SK-N-SH treated with all-trans-retinoic acid at 6 μM for 48 hours (cell line): ENCODE measurements around the gene ELP4.

Experiments used
- ATAC-seq: fragments of 200-7000 bp; cut with Tn5 transposase; 3 replicates; pipeline ENCODE4 v1.9.1; 2020; ENCODE audit warnings: mild to moderate bottlenecking, moderate library complexity
- ARNTL ChIP-seq: fragments of 450-650 bp; formaldehyde crosslinking; IDR thresholded peaks from 2 replicates; pipeline ENCODE4 v1.5.0; 2020; ENCODE audit warnings: low read depth, mild to moderate bottlenecking, moderate library complexity, borderline replicate concordance
- BACH2 ChIP-seq: fragments of 250-450 bp; sonication (Bioruptor Pico); IDR thresholded peaks from 2 replicates; pipeline ENCODE4 v1.9.0; 2021; ENCODE audit warnings: mild to moderate bottlenecking, borderline replicate concordance
- CSDC2 ChIP-seq: fragments of 250-450 bp; sonication (Bioruptor Pico); IDR thresholded peaks from 2 replicates; pipeline ENCODE4 v1.5.0; 2020; ENCODE audit warnings: mild to moderate bottlenecking, moderate library complexity
- GLIS3 ChIP-seq: fragments of 250-450 bp; sonication (Bioruptor Pico); IDR thresholded peaks from 2 replicates; pipeline ENCODE4 v1.5.0; 2020; ENCODE audit warnings: mild to moderate bottlenecking, moderate library complexity
- ISL1 ChIP-seq: fragments of 250-450 bp; sonication (Bioruptor Pico); IDR thresholded peaks from 2 replicates; pipeline ENCODE4 v2.1.2; 2022; ENCODE audit warnings: mild to moderate bottlenecking, moderate library complexity
- OSR1 ChIP-seq: fragments of 250-450 bp; sonication (Bioruptor Pico); IDR thresholded peaks from 2 replicates; pipeline ENCODE4 v1.8.0; 2022; ENCODE audit warnings: moderate library complexity, mild to moderate bottlenecking, inconsistent platforms
- PPARA ChIP-seq: fragments of 250-450 bp; sonication (Bioruptor Pico); IDR thresholded peaks from 2 replicates; pipeline ENCODE4 v1.5.0; 2020; ENCODE audit warnings: mild to moderate bottlenecking, borderline replicate concordance
- RARB ChIP-seq: fragments of 250-450 bp; sonication (Bioruptor Pico); IDR thresholded peaks from 2 replicates; pipeline ENCODE4 v1.8.0; 2021; ENCODE audit warnings: mild to moderate bottlenecking, moderate library complexity
- TCF4 ChIP-seq: fragments of 250-450 bp; sonication (Bioruptor Pico); IDR thresholded peaks from 2 replicates; pipeline ENCODE4 v1.8.0; 2021; ENCODE audit warnings: mild to moderate bottlenecking, moderate library complexity, borderline replicate concordance
- TOX ChIP-seq: fragments of 250-450 bp; sonication (Bioruptor Pico); IDR thresholded peaks from 2 replicates; pipeline ENCODE4 v1.8.0; 2021; ENCODE audit warnings: mild to moderate bottlenecking, moderate library complexity, borderline replicate concordance
- ZFP3 ChIP-seq: fragments of 250-450 bp; sonication (Bioruptor Pico); IDR thresholded peaks from 2 replicates; pipeline ENCODE4 v1.5.0; 2020; ENCODE audit warnings: mild to moderate bottlenecking, moderate library complexity
- ZFP30 ChIP-seq: fragments of 450-650 bp; formaldehyde crosslinking; IDR thresholded peaks from 2 replicates; pipeline ENCODE4 v1.5.0; 2022; ENCODE audit warnings: mild to moderate bottlenecking, moderate library complexity
- ZNF565 ChIP-seq: fragments of 450-650 bp; formaldehyde crosslinking; conservative IDR thresholded peaks from 2 replicates; pipeline ENCODE4 v1.5.0; 2020; ENCODE audit warnings: low read depth, mild to moderate bottlenecking, moderate library complexity
- ZNF70 ChIP-seq: fragments of 450-650 bp; formaldehyde crosslinking; IDR thresholded peaks from 2 replicates; pipeline ENCODE4 v1.5.0; 2020; ENCODE audit warnings: mild to moderate bottlenecking, moderate library complexity
- TF ChIP-seq, protein P1 (sequence below): fragments of 250-450 bp; sonication (Bioruptor Pico); IDR thresholded peaks from 2 replicates; pipeline ENCODE4 v1.5.0; 2020; ENCODE audit warnings: mild to moderate bottlenecking, moderate library complexity
- TF ChIP-seq, protein P2 (sequence below): fragments of 250-450 bp; sonication (Bioruptor Pico); IDR thresholded peaks from 2 replicates; pipeline ENCODE4 v1.8.0; 2020; ENCODE audit warnings: mild to moderate bottlenecking, moderate library complexity, borderline replicate concordance
- TF ChIP-seq, protein P3 (sequence below): fragments of 250-450 bp; sonication (Bioruptor Pico); IDR thresholded peaks from 2 replicates; pipeline ENCODE4 v1.5.1; 2020; ENCODE audit warnings: low read depth, mild to moderate bottlenecking, moderate library complexity
- TF ChIP-seq, protein P4 (sequence below): fragments of 250-450 bp; sonication (Bioruptor Pico); IDR thresholded peaks from 2 replicates; pipeline ENCODE4 v1.8.0; 2021; ENCODE audit warnings: low read depth, mild to moderate bottlenecking, moderate library complexity, borderline replicate concordance

The ELP4 gene

DNA sequence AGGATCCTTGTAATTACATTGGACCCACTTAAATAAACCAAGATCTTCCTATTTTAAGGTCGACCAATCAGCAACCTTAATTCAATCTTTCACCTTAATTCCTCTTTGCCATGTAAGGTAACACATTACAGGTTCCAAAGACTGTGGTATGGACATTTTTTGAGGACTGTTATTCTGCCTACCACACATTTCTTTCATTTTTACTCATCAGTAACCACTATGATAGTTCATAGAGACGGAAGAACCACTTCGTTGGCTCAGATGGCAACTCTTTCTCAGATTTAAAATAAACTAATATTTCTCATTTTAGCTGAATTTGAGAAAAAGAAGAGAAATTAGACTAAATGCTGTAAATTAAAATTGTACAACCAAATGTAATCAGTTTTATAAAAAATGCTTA lies 205.3 kb downstream of the ELP4 start:
- no peak for TF ChIP-seq PPARA
- TF ChIP-seq, protein P1, sequence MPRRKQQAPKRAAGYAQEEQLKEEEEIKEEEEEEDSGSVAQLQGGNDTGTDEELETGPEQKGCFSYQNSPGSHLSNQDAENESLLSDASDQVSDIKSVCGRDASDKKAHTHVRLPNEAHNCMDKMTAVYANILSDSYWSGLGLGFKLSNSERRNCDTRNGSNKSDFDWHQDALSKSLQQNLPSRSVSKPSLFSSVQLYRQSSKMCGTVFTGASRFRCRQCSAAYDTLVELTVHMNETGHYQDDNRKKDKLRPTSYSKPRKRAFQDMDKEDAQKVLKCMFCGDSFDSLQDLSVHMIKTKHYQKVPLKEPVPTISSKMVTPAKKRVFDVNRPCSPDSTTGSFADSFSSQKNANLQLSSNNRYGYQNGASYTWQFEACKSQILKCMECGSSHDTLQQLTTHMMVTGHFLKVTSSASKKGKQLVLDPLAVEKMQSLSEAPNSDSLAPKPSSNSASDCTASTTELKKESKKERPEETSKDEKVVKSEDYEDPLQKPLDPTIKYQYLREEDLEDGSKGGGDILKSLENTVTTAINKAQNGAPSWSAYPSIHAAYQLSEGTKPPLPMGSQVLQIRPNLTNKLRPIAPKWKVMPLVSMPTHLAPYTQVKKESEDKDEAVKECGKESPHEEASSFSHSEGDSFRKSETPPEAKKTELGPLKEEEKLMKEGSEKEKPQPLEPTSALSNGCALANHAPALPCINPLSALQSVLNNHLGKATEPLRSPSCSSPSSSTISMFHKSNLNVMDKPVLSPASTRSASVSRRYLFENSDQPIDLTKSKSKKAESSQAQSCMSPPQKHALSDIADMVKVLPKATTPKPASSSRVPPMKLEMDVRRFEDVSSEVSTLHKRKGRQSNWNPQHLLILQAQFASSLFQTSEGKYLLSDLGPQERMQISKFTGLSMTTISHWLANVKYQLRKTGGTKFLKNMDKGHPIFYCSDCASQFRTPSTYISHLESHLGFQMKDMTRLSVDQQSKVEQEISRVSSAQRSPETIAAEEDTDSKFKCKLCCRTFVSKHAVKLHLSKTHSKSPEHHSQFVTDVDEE = no peak
- TF ChIP-seq, protein P2, sequence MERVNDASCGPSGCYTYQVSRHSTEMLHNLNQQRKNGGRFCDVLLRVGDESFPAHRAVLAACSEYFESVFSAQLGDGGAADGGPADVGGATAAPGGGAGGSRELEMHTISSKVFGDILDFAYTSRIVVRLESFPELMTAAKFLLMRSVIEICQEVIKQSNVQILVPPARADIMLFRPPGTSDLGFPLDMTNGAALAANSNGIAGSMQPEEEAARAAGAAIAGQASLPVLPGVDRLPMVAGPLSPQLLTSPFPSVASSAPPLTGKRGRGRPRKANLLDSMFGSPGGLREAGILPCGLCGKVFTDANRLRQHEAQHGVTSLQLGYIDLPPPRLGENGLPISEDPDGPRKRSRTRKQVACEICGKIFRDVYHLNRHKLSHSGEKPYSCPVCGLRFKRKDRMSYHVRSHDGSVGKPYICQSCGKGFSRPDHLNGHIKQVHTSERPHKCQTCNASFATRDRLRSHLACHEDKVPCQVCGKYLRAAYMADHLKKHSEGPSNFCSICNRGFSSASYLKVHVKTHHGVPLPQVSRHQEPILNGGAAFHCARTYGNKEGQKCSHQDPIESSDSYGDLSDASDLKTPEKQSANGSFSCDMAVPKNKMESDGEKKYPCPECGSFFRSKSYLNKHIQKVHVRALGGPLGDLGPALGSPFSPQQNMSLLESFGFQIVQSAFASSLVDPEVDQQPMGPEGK (CRISPR knock-in tag) = no peak
- no peak for TF ChIP-seq ZNF565 (CRISPR knock-in tag)
- TF ChIP-seq ARNTL = no peak
- no peak for TF ChIP-seq ISL1 (CRISPR knock-in tag)
- TF ChIP-seq RARB (CRISPR knock-in tag) = no peak
- no peak for TF ChIP-seq BACH2 (CRISPR knock-in tag)
- no peak for TF ChIP-seq ZFP3 (CRISPR knock-in tag)
- TF ChIP-seq GLIS3 = no peak
- TF ChIP-seq, all 23 proteins: peak for 0

DNA sequence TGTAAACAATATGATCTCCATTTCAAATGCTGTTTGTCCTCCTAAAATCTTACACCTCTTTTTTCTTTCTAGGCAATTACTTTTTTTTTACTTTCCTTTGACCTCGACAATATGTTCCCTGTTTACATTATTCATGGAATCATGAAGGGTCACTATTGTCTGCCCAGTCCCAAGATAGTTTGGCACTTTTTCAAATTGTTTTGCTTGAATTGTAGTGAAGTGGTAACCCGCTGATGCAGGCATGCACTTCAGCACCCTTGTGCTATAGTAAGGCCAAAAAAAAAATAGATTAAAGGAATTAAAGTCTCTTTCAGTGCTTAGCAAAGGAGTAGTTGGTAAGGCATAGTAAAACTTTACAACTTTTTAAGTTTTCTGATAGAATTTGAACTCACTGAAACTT lies 210.7 kb downstream of the ELP4 start:
- no peak for ATAC-seq
- no peak for TF ChIP-seq CSDC2
- no peak for TF ChIP-seq OSR1 (CRISPR knock-in tag)
- no peak for TF ChIP-seq RARB (CRISPR knock-in tag)
- no peak for TF ChIP-seq GLIS3
- TF ChIP-seq ZFP30 = no peak
- TF ChIP-seq, protein P1 = no peak
- no peak for TF ChIP-seq ZNF565 (CRISPR knock-in tag)
- TF ChIP-seq, protein P3, sequence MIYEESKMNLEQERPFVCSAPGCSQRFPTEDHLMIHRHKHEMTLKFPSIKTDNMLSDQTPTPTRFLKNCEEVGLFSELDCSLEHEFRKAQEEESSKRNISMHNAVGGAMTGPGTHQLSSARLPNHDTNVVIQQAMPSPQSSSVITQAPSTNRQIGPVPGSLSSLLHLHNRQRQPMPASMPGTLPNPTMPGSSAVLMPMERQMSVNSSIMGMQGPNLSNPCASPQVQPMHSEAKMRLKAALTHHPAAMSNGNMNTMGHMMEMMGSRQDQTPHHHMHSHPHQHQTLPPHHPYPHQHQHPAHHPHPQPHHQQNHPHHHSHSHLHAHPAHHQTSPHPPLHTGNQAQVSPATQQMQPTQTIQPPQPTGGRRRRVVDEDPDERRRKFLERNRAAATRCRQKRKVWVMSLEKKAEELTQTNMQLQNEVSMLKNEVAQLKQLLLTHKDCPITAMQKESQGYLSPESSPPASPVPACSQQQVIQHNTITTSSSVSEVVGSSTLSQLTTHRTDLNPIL (CRISPR knock-in tag) = no peak
- TF ChIP-seq ARNTL = no peak
- no peak for TF ChIP-seq ISL1 (CRISPR knock-in tag)
- TF ChIP-seq, protein P4, sequence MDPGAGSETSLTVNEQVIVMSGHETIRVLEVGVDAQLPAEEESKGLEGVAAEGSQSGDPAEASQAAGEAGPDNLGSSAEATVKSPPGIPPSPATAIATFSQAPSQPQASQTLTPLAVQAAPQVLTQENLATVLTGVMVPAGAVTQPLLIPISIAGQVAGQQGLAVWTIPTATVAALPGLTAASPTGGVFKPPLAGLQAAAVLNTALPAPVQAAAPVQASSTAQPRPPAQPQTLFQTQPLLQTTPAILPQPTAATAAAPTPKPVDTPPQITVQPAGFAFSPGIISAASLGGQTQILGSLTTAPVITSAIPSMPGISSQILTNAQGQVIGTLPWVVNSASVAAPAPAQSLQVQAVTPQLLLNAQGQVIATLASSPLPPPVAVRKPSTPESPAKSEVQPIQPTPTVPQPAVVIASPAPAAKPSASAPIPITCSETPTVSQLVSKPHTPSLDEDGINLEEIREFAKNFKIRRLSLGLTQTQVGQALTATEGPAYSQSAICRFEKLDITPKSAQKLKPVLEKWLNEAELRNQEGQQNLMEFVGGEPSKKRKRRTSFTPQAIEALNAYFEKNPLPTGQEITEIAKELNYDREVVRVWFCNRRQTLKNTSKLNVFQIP (CRISPR knock-in tag) = no peak

More for the DNA sequence above, 205.3 kb downstream of the ELP4 start:
- no peak for ATAC-seq

DNA sequence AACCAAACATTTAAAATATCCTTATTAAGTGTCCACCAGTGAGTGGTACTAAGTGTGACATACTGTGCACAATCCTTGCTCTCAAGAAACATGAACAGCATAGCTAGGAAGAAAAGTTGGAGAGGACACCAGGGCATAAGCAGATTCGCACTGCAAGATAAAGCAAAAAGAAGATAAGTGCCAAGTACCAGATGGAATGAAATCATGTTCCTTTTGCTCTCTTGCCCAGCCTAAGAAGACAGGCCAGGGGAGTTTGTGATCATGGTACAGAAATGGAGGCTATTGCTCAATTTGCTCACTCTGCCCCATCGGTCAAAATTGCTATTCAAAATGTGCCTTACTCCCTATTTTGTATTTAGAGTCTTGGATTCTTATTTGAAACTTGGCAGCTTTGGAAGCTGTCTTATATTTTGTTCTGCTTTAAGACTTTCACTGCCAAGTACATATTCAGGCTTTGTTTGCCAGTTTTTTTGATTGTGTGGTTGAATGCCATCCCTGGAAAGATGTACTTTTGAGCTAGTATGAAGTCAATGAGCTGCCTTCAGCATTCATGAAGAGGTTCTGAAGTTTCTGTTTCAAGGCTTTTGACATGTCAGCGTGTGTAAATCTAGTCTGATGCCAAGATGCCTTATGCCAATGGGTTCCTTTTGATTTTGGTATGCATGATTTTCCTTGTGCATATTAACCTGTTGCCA lies 211.3 kb downstream of the ELP4 start:
- no peak for ATAC-seq
- TF ChIP-seq ARNTL (no peak), CSDC2 (no peak), TCF4 (CRISPR knock-in tag) (no peak), GLIS3 (no peak), TOX (CRISPR knock-in tag) (no peak), ZFP3 (CRISPR knock-in tag) (no peak), ZFP30 (no peak), ZNF70 (CRISPR knock-in tag) (no peak), OSR1 (CRISPR knock-in tag) (no peak)
- TF ChIP-seq, protein P2 (CRISPR knock-in tag) = no peak
- TF ChIP-seq, protein P4 (CRISPR knock-in tag) = no peak
- TF ChIP-seq, protein P1 = no peak
